GM23338 (cell line): Measurements from ENCODE around the gene COL20A1.

ENCODE experiments used
- JUNB ChIP-seq: IDR thresholded peaks from one replicate; pipeline ENCODE4 v1.6.1; 2016; ENCODE audit warnings: antibody characterized with exemption; ENCODE audit not compliant: unreplicated experiment
- TF ChIP-seq, protein P1 (sequence below), 2 experiments: fragments of 200-600 bp in 1 of 2; sonication (generic) in 1 of 2; conservative IDR thresholded peaks; 2 replicates each; pipeline versions ENCODE4 v1.5.1 to v1.6.1; 2016 to 2017; ENCODE audit warnings: antibody characterized with exemption in 2 of 2, low read depth in 2 of 2, mild to moderate bottlenecking in 2 of 2, moderate library complexity in 1 of 2

DNA sequence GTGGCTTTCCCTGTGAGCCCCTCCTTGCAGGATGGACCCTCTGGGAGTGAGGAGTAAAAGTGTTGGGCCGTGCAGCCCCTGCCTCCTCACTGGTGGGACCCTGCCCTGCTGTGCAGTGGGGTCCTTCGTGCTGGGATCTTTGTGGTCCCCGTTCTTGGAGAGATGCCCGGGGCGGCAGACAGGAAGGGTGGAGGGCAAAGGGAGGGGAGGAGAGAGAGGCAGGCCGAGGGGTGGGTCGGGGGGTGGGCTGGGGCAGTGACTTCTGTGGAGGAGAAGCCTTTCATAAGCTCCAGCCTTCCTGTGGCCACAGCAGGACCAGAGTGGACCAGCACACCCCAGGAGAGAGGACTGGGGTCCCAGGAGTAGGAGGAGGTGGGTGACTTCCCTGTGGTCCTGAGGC lies at the start of gene COL20A1:
- TF ChIP-seq, protein P1, sequence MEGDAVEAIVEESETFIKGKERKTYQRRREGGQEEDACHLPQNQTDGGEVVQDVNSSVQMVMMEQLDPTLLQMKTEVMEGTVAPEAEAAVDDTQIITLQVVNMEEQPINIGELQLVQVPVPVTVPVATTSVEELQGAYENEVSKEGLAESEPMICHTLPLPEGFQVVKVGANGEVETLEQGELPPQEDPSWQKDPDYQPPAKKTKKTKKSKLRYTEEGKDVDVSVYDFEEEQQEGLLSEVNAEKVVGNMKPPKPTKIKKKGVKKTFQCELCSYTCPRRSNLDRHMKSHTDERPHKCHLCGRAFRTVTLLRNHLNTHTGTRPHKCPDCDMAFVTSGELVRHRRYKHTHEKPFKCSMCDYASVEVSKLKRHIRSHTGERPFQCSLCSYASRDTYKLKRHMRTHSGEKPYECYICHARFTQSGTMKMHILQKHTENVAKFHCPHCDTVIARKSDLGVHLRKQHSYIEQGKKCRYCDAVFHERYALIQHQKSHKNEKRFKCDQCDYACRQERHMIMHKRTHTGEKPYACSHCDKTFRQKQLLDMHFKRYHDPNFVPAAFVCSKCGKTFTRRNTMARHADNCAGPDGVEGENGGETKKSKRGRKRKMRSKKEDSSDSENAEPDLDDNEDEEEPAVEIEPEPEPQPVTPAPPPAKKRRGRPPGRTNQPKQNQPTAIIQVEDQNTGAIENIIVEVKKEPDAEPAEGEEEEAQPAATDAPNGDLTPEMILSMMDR (conservative IDR thresholded peaks at IDR 0.05; ENCODE audit: low read depth in 2 of 2) = no peak
- TF ChIP-seq JUNB = no peak
